Stimulated activated CD4-positive, alpha-beta T cell treated with anti-CD3 and anti-CD28 coated beads, Interleukin-2, amount 100 ng/mL, for 48 hours (primary cell): ENCODE results near the gene CNKSR3.
A peak's percentile ranks its signal among the peaks of the same experiment; 100 is the strongest.

ENCODE experiments used
- DNase-seq, 2 donors: peaks; one replicate each; pipeline ENCODE4 v3.0.0-alpha.2; 2020

The CNKSR3 gene

DNA sequence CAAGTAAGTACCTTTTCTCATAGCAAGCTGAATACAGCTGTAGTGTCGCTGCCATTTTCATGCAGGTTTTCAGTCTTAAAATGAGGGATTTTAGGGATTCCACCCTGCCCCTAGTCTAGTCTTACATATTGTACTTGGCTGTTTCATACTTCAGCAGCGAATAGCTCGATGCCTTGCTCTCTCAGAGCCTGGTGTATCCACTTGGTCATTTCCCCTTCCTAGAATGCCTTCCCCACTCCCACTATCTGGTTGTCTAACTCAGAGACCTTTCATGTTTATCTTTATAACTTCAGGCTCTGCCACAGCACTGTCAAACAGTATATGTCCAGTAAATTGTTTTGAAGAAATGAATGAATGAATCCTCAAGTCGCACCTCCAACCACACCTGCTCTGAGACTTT lies 132.8 kb downstream of the CNKSR3 start:
- no peak for DNase-seq

DNA sequence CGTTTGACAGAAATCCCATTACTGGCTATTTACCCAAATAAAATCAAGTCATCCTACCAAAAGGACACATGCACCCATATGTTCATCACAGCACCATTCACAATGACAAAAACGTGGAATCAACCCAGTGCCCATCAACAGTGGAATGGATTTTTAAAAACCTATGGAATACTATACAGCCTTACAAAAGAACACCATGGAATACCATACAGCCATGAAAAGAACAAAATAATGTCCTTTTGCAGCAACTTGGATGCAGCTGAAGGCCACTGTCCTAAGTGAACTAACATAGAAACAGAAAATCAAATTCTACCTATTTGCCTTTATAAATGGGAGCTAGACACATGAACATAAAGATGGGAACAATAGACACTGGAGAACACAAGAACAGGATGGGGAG lies 136.5 kb downstream of the CNKSR3 start:
- no peak for DNase-seq

DNA sequence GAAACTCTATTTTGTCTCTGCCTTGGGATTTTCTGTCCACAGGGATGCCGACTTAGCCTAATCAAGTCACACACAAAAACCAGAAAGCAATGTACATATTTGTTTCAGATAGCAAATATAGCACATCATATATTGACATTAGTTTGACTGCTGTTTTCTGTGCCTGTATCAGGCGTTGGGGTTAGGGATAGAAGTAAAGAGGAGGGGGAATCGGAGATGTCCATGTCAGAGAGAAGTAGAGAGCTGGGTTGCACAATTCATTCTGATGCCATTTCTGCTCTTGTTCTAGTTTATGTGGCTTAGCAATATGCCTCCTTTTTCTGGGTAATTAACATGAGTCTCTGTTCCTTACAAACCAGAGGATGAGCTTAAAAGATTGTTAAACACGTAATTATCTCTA lies 139.2 kb downstream of the CNKSR3 start:
- no peak for DNase-seq

DNA sequence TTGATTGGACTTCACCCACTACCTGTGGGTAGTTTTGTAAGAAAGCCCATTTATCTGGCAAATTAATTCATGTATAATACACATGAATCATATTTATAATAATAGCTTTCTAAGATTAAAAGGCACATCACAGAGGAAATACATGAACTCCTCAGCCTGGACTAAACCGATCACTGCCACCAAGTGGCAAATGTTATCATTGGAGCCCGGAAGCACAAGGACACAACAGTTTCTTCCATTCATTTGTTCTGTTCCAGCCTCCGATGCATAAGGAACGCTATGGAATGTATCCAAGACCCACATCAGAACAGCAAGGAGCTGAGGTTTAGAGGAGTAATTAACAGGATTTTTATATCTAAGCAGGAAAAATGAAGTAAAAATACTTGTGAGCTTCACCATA lies 139.9 kb downstream of the CNKSR3 start:
- no peak for DNase-seq

DNA sequence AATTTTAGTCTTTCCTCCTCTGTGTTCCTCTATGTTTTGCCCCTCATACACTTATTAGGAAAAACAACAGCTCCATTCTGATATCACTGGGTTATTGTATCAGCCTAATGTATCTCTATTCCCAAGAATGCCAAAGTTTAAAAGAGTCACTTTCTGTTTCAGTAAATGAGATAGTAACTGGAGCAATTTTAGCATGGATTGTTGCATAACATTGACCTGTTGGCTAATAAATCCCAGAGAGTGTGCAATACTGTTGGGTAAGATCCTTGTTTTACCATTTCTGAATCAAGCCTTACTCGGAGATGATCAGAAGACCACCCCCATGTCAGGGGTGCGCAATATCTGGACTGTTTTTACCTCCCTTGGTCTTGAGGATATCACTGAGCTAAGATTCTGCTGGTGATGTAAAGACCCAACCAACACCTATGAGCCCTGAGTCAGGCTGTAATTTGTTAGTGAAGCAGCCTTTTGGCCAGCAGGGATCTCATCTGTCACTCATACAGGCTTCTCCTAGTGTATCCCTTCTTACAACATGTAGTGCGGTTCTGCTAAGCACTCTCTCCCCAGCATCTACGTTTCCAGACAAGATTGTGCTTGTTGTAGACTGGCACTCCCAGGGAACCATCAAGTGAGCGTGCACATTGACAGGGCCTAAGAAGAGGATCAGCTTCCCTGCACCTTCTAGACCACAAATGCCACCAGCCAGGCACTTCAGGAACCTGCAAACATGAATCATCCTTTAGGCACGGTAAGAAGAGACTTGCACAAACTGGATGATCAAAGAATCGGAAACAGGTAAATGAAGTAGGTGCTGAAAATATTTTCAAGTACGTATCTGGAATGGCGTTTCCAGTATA lies 142.4 kb downstream of the CNKSR3 start:
- DNase-seq, result no peak

DNA sequence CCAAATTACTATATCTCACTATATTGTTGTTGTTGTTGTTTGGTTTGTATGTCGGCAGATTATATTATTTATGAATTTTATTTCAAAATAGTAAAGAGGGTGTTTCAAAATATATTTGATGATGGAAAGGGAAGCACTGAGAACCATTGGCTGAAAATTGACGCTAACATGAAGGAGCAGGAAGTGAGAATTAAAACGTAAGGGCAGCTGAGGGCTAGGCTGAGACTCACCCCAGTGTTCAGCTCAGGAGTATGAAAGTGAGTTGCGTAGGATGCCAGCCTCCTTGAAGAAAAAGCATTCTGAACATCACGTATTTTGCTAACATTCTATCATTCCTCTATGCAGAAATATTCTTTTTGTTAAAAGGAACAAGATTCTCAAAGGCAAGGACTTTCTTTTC lies 143.1 kb downstream of the CNKSR3 start:
- no peak for DNase-seq

DNA sequence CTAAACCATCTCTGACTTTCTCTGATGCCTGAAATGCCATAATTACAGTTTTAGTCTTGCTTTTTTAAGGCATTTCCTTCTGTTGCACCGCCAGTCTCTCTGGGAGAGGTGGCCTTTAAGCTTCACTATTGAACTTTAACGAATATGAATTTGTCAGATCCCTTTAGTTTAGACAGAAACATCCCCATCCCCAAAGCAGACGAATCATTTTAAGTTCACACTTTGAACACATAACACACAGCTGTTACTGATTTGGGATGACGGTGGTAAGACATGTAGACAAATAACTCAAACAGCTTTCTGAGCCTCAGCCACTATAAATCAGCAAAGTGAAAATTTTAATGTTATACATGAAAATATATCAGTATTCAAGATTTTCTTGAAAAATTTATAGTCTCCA lies 146.7 kb downstream of the CNKSR3 start:
- DNase-seq, result no peak

DNA sequence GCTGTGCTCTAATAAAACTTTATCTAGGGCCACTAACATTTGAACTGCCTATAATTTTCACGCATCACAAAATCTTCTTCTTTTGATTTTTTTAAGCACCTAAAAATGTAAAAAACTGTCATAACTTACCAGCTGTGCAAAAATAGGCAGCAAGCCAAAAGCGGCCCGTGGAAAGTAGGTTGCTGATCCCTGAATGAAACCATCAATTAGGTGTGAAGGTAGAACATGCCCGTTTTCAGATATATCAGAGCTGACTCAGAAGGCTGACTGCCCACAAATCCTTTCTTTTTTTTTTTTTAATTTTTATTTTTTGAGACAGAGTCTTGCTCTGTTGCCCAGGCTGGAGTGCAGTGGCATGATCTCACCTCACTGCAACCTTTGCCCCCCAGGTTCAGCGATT lies 149.0 kb downstream of the CNKSR3 start:
- no peak for DNase-seq

DNA sequence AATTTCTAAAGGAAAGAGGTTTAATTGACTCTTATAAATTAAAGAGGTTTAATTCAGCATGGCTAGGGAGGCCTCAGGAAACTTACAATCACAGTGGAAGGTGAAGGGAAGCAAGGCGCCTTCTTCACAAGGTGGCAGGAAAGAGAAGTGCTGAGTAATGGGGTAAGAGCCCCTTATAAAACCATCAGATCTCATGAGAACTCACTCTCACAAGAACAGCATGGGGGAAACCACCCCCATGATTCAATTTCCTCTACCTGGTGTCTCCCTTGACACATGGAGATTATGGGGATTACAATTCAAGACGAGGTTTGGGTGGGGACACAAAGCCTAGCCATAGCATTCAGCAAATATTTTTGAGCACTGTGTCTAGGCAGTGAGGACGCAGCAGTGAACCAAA lies 150.0 kb downstream of the CNKSR3 start:
- DNase-seq, result no peak

DNA sequence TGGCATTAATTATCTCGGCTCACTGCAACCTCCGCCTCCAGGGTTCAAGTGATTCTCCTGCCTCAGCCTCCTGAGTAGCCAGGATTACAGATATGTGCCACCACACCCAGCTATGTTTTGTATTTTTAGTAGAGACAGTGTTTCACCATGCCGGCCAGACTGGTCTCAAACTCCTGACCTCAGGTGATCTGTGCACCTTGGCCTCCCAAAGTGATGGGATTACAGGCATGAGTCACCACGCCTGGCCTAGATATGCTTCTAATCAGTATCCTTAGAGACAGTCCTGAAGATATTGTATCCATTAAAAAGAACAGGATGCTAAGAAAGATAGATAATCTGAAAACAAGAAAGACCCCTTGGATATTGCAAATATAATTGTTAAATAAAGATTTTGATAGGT lies 150.8 kb downstream of the CNKSR3 start:
- DNase-seq, result no peak

DNA sequence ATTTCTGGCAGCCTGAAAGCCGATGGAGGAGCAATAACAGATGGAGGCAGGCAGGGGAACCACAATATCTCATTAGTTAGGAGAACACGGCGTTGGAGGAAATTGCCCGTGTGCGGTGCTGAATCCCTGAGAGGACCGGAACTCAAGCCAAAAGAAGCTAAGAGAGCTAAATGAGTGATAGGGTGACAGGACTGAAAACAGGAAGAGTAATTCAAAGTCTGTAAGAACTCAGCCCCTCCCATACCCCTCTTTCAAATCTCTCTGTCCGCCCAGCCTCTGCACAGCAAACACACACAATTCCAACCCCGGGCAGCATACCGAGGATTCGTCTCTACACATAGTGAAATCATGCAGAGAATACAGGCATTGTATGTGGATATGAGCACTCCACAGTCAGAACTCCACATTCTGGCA lies 151.3 kb downstream of the CNKSR3 start:
- DNase-seq, result no peak

DNA sequence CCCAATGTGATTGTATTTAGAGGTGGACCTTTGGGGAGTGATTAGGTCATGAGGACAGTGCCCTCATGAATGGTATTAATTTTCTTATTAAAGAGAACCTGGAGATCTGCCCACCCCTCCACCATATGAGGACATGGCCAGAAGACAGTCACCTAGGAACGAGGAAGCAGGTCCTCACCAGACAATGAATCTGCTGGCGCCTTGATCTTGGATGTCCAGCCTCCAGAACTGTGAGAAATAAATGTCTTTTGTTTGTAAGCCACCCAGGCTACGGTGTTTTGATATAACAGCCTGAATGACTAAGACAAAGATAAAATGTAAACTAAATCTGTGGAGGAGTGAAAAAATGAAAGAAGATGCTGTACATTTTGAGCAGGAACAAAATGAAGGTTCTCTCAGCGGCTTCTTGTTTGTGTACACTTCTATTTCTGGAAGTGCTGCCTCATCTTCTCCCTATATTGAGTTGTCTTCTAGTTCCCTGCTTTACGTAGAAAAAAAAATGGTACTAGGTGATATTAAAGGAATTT lies 152.4 kb downstream of the CNKSR3 start:
- no peak for DNase-seq

DNA sequence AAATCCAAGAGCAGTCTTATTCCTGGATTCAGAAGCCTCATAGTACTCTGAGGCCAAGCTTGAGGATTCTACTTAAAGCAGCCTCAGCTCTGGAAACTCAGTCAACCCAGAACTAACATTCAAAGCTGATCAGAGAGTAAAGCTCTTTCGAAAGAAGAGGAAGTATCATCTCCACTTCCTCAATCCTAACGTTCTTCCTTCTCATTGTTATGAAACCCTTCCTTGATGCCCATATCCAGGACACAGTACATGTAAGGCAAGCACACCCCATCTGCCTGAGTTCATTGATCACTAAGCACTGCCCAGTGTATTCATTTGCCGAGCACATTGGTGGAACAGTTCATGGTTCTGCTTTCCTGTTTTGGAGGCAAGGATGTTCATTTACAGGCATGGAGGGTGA lies 153.8 kb downstream of the CNKSR3 start, which contains the start of gene IPCEF1:
TSS of gene IPCEF1 (minus strand) at position 114 of the 400 bp plus-strand sequence. CDS start 90,856 bp downstream, outside the sequence.
- no peak for DNase-seq

DNA sequence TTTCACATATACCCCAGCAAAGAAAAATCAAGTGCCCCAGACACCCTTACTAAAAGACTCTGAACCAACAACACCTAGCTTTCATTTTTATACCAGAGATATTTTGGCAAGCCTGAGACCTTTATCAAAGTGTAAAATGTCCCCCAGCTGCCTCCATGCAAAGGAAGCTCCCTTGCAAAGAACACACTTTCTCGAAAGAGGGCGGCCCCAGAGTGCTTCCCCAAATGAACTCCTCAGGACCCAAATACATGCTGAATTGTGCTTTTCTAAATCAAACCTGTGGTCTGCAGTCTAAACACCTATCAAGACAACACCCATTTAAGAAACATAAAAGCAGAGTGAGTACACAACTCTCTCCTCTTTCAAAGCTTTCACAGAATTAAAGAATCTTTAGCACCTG lies 154.4 kb downstream of the CNKSR3 start:
- no peak for DNase-seq

DNA sequence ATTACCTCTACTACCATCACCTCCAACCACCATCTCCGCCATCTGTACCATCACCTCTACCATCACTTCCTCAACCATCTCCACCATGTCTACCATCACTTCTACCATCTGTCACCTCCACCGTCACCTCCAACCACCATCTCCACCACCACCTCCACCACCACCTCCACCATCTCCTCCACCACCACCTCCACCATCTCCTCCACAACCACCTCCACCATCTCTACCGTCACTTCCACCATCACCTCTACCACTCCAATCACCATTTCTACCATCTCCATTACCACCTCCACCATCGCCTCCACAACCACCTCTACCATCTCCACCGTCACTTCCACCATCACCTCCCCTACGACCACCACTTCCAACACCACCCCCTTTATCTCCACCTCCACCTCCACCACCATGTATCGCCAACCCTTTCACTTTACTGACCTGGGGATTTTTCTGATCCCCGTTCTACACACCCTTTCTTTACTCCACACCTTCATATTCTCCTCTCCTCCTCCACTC lies 156.2 kb downstream of the CNKSR3 start:
- DNase-seq, result no peak

DNA sequence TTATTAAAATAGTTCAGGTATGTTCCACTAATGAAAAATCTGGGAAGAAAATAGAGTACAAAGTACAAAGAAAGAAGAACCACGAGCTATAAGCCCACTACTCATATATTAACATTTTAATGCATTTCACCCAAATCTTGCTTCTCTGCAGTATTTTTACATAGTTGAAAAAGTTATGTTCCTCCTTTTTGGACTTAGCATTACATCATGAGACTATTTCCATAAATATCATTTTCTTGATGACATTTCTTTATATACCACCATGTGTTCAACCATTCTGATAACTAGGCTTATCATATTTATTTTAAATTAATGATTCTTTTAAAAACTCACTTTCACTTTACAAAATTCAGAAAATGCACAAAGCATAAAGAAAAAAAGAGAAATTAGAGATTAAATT lies 156.9 kb downstream of the CNKSR3 start:
- no peak for DNase-seq

DNA sequence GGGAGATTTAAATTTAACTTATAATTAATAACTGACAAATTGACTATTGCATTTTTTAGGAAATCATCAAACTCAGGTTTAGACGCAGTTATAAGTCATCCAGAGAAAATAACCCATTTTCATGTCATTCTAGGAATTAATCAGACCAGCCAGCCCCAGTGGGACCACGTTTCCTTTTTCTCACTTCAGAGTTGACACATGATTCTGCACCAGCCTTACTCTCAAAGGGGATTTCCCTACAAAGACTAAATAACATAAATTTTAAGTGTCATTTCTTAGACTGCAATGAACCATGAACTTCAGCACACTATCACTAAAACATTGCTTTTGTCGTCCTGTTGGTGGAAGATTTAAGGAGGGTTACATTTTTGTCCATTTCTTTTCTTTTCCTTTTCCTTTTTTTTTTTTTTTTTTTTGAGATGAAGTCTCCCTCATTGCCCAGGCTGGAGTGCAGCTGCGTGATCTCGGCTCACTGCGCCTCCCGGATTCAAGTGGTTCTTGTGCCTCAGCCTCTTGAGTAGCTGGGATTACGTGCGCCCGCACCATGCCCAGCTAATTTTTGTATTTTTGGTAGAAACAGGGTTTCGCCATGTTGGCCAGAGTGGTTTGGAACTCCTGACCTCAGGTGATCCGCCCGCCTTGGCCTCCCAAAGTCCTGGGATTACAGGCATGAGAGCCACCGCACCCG lies 157.4 kb downstream of the CNKSR3 start:
- peak; percentile 21 to 36 for DNase-seq

DNA sequence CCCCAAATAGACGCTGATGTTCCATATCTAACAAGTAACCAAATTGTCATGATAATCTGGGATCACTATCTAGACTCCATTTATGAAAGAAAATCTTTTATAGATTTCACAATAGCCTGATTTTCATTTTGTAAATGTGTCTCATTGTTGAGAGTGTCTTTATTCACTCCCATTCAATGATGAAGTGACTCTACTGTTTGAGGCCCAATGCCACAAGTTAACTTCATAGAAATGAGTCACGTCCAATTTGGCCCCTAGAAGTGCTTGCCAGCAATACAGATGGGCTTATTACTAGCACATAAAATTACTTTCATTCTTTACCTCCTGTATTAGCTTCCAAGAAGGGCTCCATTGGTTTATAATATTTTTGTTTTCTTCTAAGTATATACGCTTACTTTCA lies 160.2 kb downstream of the CNKSR3 start:
- DNase-seq, result no peak

DNA sequence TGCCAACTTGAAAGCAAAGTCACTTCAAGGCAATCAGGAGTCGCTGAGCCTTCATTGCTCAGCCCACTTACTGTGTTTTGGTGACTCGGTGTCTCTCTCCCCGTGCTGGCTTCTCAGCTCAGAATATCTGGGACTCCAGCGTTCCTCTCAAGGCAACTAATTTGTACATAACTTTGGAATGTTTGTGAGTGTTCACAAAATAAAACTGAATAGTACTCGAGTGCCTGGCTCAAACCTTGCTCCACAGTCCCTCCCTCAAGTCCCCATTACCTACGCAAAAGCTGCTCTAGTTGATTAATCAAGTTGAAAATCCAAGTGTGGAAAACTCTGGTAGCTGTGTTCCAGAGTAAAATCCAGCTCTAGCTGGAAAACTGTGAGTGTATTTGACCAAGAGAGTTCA lies 162.5 kb downstream of the CNKSR3 start:
- no peak for DNase-seq

DNA sequence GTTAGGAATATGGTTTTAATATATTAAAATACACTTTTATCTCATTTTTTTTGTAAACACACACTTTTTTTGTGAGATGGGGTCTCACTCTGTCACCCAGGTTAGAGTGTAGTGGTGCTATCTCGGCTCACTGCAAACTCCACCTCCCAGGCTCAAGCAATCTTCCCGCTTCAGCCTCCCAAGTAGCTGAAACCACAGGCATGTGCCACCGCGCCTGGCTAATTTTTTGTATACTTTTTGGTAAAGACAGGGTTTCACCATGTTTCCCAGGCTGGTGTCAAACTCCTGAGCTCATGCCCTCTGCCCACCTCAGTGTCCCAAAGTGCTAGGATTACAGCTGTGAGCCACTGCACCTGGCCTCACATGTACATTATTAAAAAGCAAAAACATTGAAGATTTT lies 164.7 kb downstream of the CNKSR3 start:
- no peak for DNase-seq

DNA sequence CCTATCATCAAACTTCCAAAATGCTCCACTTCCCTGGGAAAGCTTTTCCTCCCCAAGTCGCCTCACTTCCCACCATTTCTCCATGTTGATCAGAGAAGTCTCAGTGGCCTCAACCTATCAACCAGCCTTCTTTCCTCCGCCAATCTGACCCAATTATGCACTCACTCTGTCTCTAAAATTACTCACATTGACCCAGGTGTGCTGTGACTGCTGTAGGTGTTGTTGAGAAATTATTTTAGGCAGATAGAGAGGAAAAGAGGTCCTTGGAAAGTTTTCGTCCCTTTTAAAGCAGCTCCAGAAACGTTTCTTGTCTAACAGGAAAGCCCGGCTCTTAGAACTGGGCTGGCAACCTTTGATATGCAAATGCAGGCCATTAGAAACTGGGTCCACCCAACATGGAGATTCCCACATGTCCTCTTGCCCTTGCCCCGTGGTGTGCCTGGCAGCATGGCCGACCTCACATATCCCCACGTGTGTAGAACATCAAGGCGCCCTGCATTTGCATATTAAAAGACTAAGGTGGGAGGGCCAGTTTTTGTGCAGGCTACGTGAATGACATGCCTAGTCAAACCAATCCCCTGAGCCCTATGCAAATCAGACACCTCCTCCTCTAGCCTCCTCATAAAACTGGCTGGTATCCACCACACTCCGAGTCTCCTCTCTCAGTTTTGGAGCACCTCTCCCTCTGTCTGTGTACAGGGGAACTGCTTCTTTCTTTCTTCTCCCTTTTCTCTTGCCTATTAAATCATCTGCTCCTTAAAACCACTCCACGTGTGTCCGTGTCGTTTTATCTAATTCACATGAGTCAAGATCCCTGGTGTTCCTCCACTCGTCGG lies 166.8 kb downstream of the CNKSR3 start:
- no peak for DNase-seq

DNA sequence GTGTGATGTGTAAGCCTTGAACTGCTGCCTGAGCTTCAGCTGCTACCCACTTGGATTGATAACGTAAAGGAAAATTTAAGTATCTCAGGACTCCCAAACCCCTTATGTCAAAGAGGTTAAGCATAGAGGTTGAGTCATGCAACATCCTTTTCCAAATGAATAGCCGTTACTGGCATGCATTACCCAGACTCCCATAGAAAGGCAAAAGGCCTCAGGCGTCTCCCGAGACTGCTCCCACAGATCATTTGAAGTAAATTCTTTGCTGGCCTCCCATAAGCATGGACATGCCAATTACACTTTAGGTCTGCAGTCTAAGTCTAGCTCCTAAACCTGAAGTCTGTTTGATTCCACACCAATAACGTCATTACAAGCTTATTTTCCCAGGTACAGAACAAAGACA lies 168.6 kb downstream of the CNKSR3 start:
- DNase-seq, result no peak

DNA sequence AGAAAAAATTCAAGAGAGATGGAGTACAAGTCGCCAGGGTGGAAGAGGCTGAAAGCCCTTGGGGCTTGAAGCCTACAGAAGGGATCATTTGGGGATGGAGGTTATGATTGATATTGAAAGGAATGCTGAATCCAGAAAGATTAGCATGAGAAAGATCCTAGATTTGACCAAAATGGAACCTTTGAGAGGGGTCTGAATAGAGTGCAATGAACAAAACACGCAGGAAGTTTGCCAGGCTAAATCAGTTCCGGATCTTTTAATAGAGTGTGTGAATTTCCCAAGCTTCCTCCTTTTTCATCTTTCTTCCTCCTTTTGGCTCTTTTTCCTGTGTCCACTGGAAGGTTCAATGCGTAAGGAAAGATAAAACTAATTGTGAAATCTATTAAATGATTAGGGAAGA lies 169.1 kb downstream of the CNKSR3 start:
- DNase-seq, result no peak
